ENCODE measurements around the gene POLD4.
A peak's percentile ranks its signal among the peaks of the same experiment; 100 is the strongest.

Gene POLD4

GRCh38 chr11:67393990-67394389 is 40.6 kb upstream of the POLD4 start:
- Mint-ChIP-seq H3K27ac (no peak overlapping the region), H3K9me3 (no peaks in the 10 kb centered on the region), H3K36me3 (peaks cover 32% of the 10 kb centered on the region), H3K4me1 (peaks cover 66% of the 10 kb centered on the region), H3K4me3 (peak overlapping the region; percentile 33), H3K27me3 (no peaks in the 10 kb centered on the region)
- no peak for ATAC-seq

GRCh38 chr11:67393437-67393836 is 40.1 kb upstream of the POLD4 start:
- Mint-ChIP-seq H3K4me3 (peak overlapping the region; percentile 33), H3K36me3 (peaks cover 29% of the 10 kb centered on the region), H3K27me3 (no peaks in the 10 kb centered on the region), H3K4me1 (peaks cover 68% of the 10 kb centered on the region), H3K9me3 (no peaks in the 10 kb centered on the region), H3K27ac (no peak overlapping the region)
- ATAC-seq, result no peak

- H3K9me3 Mint-ChIP-seq, result no peaks in the 10 kb centered on the region
- H3K4me3 Mint-ChIP-seq, result peak overlapping the region; percentile 92
- peaks cover 58% of the 10 kb centered on the region for H3K4me1 Mint-ChIP-seq
- H3K27ac Mint-ChIP-seq, result peak overlapping the region; percentile 85
- no peak for ATAC-seq
- H3K36me3 Mint-ChIP-seq, result peaks cover 19% of the 10 kb centered on the region
- H3K27me3 Mint-ChIP-seq, result no peaks in the 10 kb centered on the region
Observed at GRCh38 chr11:67392183-67392715, 38.9 kb upstream of the POLD4 start.

- Mint-ChIP-seq H3K4me3 (peak within 1 kb of the TSS; percentile 92), H3K9me3 (no peaks in the 10 kb centered on the region), H3K4me1 (peaks cover 51% of the 10 kb centered on the region), H3K36me3 (peaks cover 14% of the 10 kb centered on the region), H3K27ac (peak within 1 kb of the TSS; percentile 85), H3K27me3 (no peaks in the 10 kb centered on the region)
- ATAC-seq, result peak; percentile 91
Observed at GRCh38 chr11:67391304-67392182, 38.2 kb upstream of the POLD4 start, which contains the start of gene RAD9A. Gene RAD9A, plus strand, starts transcription at chr11:67391986. Its CDS starts 59 bp downstream, at chr11:67392045.

- no peaks in the 10 kb centered on the region for H3K9me3 Mint-ChIP-seq
- ATAC-seq, result no peak
- peaks cover 45% of the 10 kb centered on the region for H3K4me1 Mint-ChIP-seq
- peak overlapping the region; percentile 85 for H3K27ac Mint-ChIP-seq
- H3K4me3 Mint-ChIP-seq, result peak overlapping the region; percentile 92
- H3K36me3 Mint-ChIP-seq, result peaks cover 8% of the 10 kb centered on the region
- no peaks in the 10 kb centered on the region for H3K27me3 Mint-ChIP-seq
Observed at GRCh38 chr11:67390947-67391303, 37.6 kb upstream of the POLD4 start.

- ATAC-seq, result no peak
- Mint-ChIP-seq H3K4me1 (peaks cover 45% of the 10 kb centered on the region), H3K36me3 (peaks cover 7% of the 10 kb centered on the region), H3K27me3 (no peaks in the 10 kb centered on the region), H3K9me3 (no peaks in the 10 kb centered on the region), H3K27ac (peak overlapping the region; percentile 17), H3K4me3 (peak overlapping the region; percentile 37)
Observed at GRCh38 chr11:67389477-67389876, 36.1 kb upstream of the POLD4 start.

GRCh38 chr11:67387518-67387917 is 34.2 kb upstream of the POLD4 start:
- Mint-ChIP-seq H3K9me3 (no peaks in the 10 kb centered on the region), H3K27ac (no peak overlapping the region), H3K4me1 (peaks cover 30% of the 10 kb centered on the region), H3K36me3 (no peaks in the 10 kb centered on the region), H3K4me3 (no peak overlapping the region), H3K27me3 (no peaks in the 10 kb centered on the region)
- ATAC-seq, result no peak

GRCh38 chr11:67387069-67387468 is 33.7 kb upstream of the POLD4 start:
- no peaks in the 10 kb centered on the region for H3K36me3 Mint-ChIP-seq
- peaks cover 30% of the 10 kb centered on the region for H3K4me1 Mint-ChIP-seq
- H3K9me3 Mint-ChIP-seq, result no peaks in the 10 kb centered on the region
- ATAC-seq, result no peak
- no peak overlapping the region for H3K27ac Mint-ChIP-seq
- H3K27me3 Mint-ChIP-seq, result no peaks in the 10 kb centered on the region
- H3K4me3 Mint-ChIP-seq, result no peak overlapping the region

- Mint-ChIP-seq H3K4me1 (peaks cover 33% of the 10 kb centered on the region), H3K27ac (no peak overlapping the region), H3K27me3 (no peaks in the 10 kb centered on the region), H3K4me3 (no peak overlapping the region), H3K9me3 (no peaks in the 10 kb centered on the region), H3K36me3 (no peaks in the 10 kb centered on the region)
- ATAC-seq, result no peak
Observed at GRCh38 chr11:67384851-67385366, 31.6 kb upstream of the POLD4 start.

- H3K4me3 Mint-ChIP-seq, result peak overlapping the region; percentile 16
- no peaks in the 10 kb centered on the region for H3K36me3 Mint-ChIP-seq
- H3K27me3 Mint-ChIP-seq, result no peaks in the 10 kb centered on the region
- H3K4me1 Mint-ChIP-seq, result peaks cover 36% of the 10 kb centered on the region
- peak; percentile 86 for ATAC-seq
- H3K9me3 Mint-ChIP-seq, result no peaks in the 10 kb centered on the region
- peak overlapping the region; percentile 28 for H3K27ac Mint-ChIP-seq
Observed at GRCh38 chr11:67382276-67383136, 29.2 kb upstream of the POLD4 start.

- Mint-ChIP-seq H3K9me3 (no peaks in the 10 kb centered on the region), H3K27ac (peak overlapping the region; percentile 91), H3K4me3 (peak overlapping the region; percentile 55), H3K36me3 (no peaks in the 10 kb centered on the region), H3K4me1 (peaks cover 36% of the 10 kb centered on the region), H3K27me3 (no peaks in the 10 kb centered on the region)
- peak; percentile 77 for ATAC-seq
Observed at GRCh38 chr11:67381244-67381972, 28.1 kb upstream of the POLD4 start.

GRCh38 chr11:67379061-67380058 is 26.0 kb upstream of the POLD4 start:
- Mint-ChIP-seq H3K27ac (peak overlapping the region; percentile 91), H3K4me1 (peaks cover 46% of the 10 kb centered on the region), H3K9me3 (no peaks in the 10 kb centered on the region), H3K27me3 (no peaks in the 10 kb centered on the region), H3K4me3 (no peak overlapping the region), H3K36me3 (no peaks in the 10 kb centered on the region)
- no peak for ATAC-seq

- Mint-ChIP-seq H3K4me3 (no peak overlapping the region), H3K27me3 (no peaks in the 10 kb centered on the region), H3K9me3 (no peaks in the 10 kb centered on the region), H3K27ac (peak overlapping the region; percentile 91), H3K4me1 (peaks cover 53% of the 10 kb centered on the region), H3K36me3 (no peaks in the 10 kb centered on the region)
- ATAC-seq, result no peak
Observed at GRCh38 chr11:67378544-67378943, 25.2 kb upstream of the POLD4 start.

Data from stimulated activated memory B cell treated with anti-CD40 and anti-IgM and Interleukin-4, amounts not matched to agents 10 μg/mL and 1 μg/mL and 100 μg/mL, for 72 hours (primary cell).